Subcutaneous abdominal adipose tissue (tissue), 5 donors: Measurements from ENCODE around the gene DSP.

Source experiments
- H3K27ac ChIP-seq: one replicate; pipeline ENCODE4 v1.7.0; 2013; ENCODE audit warnings: low read depth, mild to moderate bottlenecking, inconsistent platforms, low read length, moderate library complexity
- H3K27me3 ChIP-seq, 5 donors: one replicate each; pipeline ENCODE4 v1.7.0; 2013; ENCODE audit warnings: low read length in 5 of 5, inconsistent platforms in 1 of 5; ENCODE audit not compliant: control insufficient read depth in 5 of 5, insufficient read depth in 4 of 5
- H3K36me3 ChIP-seq, 5 donors: one replicate each; pipeline ENCODE4 v1.7.0; 2013; ENCODE audit warnings: low read length in 5 of 5; ENCODE audit not compliant: control insufficient read depth in 5 of 5, insufficient read depth in 5 of 5
- H3K4me1 ChIP-seq, 5 donors: one replicate each; pipeline ENCODE4 v1.7.0; 2013; ENCODE audit warnings: low read length in 5 of 5, mild to moderate bottlenecking in 3 of 5, moderate library complexity in 1 of 5; ENCODE audit not compliant: control insufficient read depth in 5 of 5, insufficient read depth in 5 of 5
- H3K4me3 ChIP-seq, 5 donors: one replicate each; pipeline ENCODE4 v1.7.0; 2013; ENCODE audit warnings: low read length in 5 of 5, low read depth in 1 of 5
- H3K9ac ChIP-seq, 5 donors: one replicate each; pipeline ENCODE4 v1.7.0; 2013; ENCODE audit warnings: low read length in 5 of 5, mild to moderate bottlenecking in 4 of 5, moderate library complexity in 3 of 5
- H3K9me3 ChIP-seq, 5 donors: one replicate each; pipeline ENCODE4 v1.7.0; 2013; ENCODE audit warnings: low read length in 5 of 5; ENCODE audit not compliant: control insufficient read depth in 5 of 5
- donor health status: healthy.
- donor health status: healthy.
- donor health status: healthy.
- donor health status: healthy.
- donor health status: healthy.

The DSP gene

GRCh38 chr6:7545316-7546019, 4.0 kb downstream of the DSP start:
- no peak overlapping the region for H3K4me3 ChIP-seq
- no peak overlapping the region for H3K9ac ChIP-seq
- H3K27me3 ChIP-seq: peaks cover 16 to 59% (median 26%) of the 10 kb centered on the region in 5 donors
- no peak overlapping the region for H3K27ac ChIP-seq
- H3K36me3 ChIP-seq: no peaks in the 10 kb centered on the region
- H3K4me1 ChIP-seq: peaks cover 0 to 24% (median 22%) of the 10 kb centered on the region in 5 donors
- no peaks in the 10 kb centered on the region for H3K9me3 ChIP-seq

- no peak overlapping the region for H3K27ac ChIP-seq
- no peaks in the 10 kb centered on the region for H3K36me3 ChIP-seq
- no peaks in the 10 kb centered on the region for H3K9me3 ChIP-seq
- H3K9ac ChIP-seq: no peak overlapping the region
- H3K4me3 ChIP-seq: no peak overlapping the region
- H3K4me1 ChIP-seq: peaks cover 0 to 21% (median 18%) of the 10 kb centered on the region in 5 donors
- peaks cover 12 to 54% (median 26%) of the 10 kb centered on the region in 5 donors for H3K27me3 ChIP-seq
Observed at GRCh38 chr6:7546020-7546369, 4.5 kb downstream of the DSP start.

- H3K27me3 ChIP-seq: peaks cover 11 to 53% (median 25%) of the 10 kb centered on the region in 5 donors
- H3K9me3 ChIP-seq: no peaks in the 10 kb centered on the region
- H3K4me3 ChIP-seq: no peak overlapping the region
- peaks cover 0 to 18% (median 15%) of the 10 kb centered on the region in 5 donors for H3K4me1 ChIP-seq
- H3K36me3 ChIP-seq: no peaks in the 10 kb centered on the region
- no peak overlapping the region for H3K27ac ChIP-seq
- H3K9ac ChIP-seq: no peak overlapping the region
Observed at GRCh38 chr6:7546383-7546782, 4.9 kb downstream of the DSP start.

- Histone ChIP-seq H3K27me3 (peaks cover 8 to 53% (median 20%) of the 10 kb centered on the region in 5 donors), H3K9ac (no peak overlapping the region), H3K9me3 (no peaks in the 10 kb centered on the region), H3K4me3 (no peak overlapping the region), H3K4me1 (peaks cover 0 to 12% (median 10%) of the 10 kb centered on the region in 5 donors), H3K36me3 (no peaks in the 10 kb centered on the region), H3K27ac (no peak overlapping the region)
Observed at GRCh38 chr6:7546896-7547295, 5.4 kb downstream of the DSP start.

- Histone ChIP-seq H3K9me3 (no peaks in the 10 kb centered on the region), H3K9ac (no peak overlapping the region), H3K36me3 (no peaks in the 10 kb centered on the region), H3K4me3 (no peak overlapping the region), H3K27me3 (peaks cover 4 to 50% (median 20%) of the 10 kb centered on the region in 5 donors), H3K27ac (no peak overlapping the region), H3K4me1 (peaks cover 0 to 8% (median 6%) of the 10 kb centered on the region in 5 donors)
Observed at GRCh38 chr6:7547315-7547714, 5.8 kb downstream of the DSP start.

- Histone ChIP-seq H3K36me3 (no peaks in the 10 kb centered on the region), H3K9ac (no peak overlapping the region), H3K27me3 (peaks cover 3 to 30% (median 13%) of the 10 kb centered on the region in 5 donors), H3K4me1 (no peaks in the 10 kb centered on the region), H3K4me3 (no peak overlapping the region), H3K9me3 (no peaks in the 10 kb centered on the region), H3K27ac (no peak overlapping the region)
Observed at GRCh38 chr6:7550433-7550801, 8.9 kb downstream of the DSP start.

- H3K27ac ChIP-seq: no peak overlapping the region
Observed at GRCh38 chr6:7554533-7555275, 13.2 kb downstream of the DSP start.

GRCh38 chr6:7555671-7556070, 14.2 kb downstream of the DSP start:
- Histone ChIP-seq H3K4me3 (no peak overlapping the region), H3K27me3 (peaks cover 0 to 10% (median 3%) of the 10 kb centered on the region in 5 donors), H3K9me3 (no peaks in the 10 kb centered on the region), H3K4me1 (no peaks in the 10 kb centered on the region), H3K36me3 (no peaks in the 10 kb centered on the region), H3K27ac (no peak overlapping the region), H3K9ac (no peak overlapping the region)

More at GRCh38 chr6:7554533-7555275, 13.2 kb downstream of the DSP start:
- no peaks in the 10 kb centered on the region for H3K36me3 ChIP-seq
- no peaks in the 10 kb centered on the region for H3K4me1 ChIP-seq
- peaks cover 0 to 10% (median 3%) of the 10 kb centered on the region in 5 donors for H3K27me3 ChIP-seq
- H3K4me3 ChIP-seq: no peak overlapping the region
- no peak overlapping the region for H3K9ac ChIP-seq
- no peaks in the 10 kb centered on the region for H3K9me3 ChIP-seq

GRCh38 chr6:7556394-7557106, 15.1 kb downstream of the DSP start:
- H3K9me3 ChIP-seq: no peaks in the 10 kb centered on the region
- H3K27me3 ChIP-seq: peaks cover 0 to 15% (median 3%) of the 10 kb centered on the region in 5 donors
- H3K4me1 ChIP-seq: no peaks in the 10 kb centered on the region
- H3K4me3 ChIP-seq: no peak overlapping the region
- H3K9ac ChIP-seq: no peak overlapping the region
- no peak overlapping the region for H3K27ac ChIP-seq
- H3K36me3 ChIP-seq: no peaks in the 10 kb centered on the region

- Histone ChIP-seq H3K4me1 (no peaks in the 10 kb centered on the region), H3K27me3 (peaks cover 0 to 11% (median 3%) of the 10 kb centered on the region in 5 donors), H3K27ac (no peak overlapping the region)
Observed at GRCh38 chr6:7557652-7558051, 16.2 kb downstream of the DSP start.

More at GRCh38 chr6:7557652-7558051, 16.2 kb downstream of the DSP start:
- no peak overlapping the region for H3K9ac ChIP-seq
- H3K4me3 ChIP-seq: no peak overlapping the region
- no peaks in the 10 kb centered on the region for H3K36me3 ChIP-seq
- H3K9me3 ChIP-seq: no peaks in the 10 kb centered on the region
